ENCODE measurements around the gene ZGPAT. TPM values are rescaled to one million over a fixed set of nuclear protein-coding genes. Genes with fewer than 3 reads are reported as not detected.

Gene ZGPAT
- total and polyA plus RNA-seq, 2 donors (not counting 3 experiments of a cell fraction or from before 2014, with no cell fraction given): 23.1 to 29.3 TPM

DNA sequence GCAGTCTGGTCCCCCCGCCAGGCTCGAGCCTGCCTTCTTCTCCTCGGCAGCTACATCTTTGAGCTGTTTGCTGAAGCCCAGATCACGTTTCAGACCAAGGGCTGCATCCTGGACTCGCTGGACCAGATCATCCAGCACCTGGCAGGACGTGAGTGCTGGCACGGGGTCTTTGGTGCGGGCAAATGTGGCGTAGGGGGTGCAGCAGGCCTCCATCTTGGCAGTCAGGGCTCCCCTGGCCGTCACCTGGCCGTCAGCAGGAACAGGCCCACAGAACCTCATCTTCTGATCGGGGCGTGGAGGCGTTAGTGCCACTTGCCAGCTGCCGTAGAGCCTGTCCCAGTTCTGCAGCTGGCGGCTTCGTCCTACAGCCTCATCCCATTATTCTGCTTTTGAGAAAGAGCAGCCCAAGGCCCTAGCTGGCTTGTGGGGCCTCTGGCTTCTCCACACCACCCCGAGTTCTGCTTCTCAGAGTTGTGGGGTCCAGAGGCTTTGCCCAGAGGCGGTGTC is 28.0 kb upstream of the ZGPAT start:
- no peak overlapping the region for H2AFZ ChIP-seq (ENCODE audit: low read depth, low read length)
- H3K9ac ChIP-seq (replicated peaks; ENCODE audit: extremely low read depth, insufficient read depth, low read length): no peak overlapping the region
- intact Hi-C loops (cut with micrococcal nuclease): no loop called here
- POLR2A ChIA-PET: interaction anchor here (0.6 kb wide), 1 partner anchor 22 kb away, joined by 3 read pairs; the partner anchor contains the start of gene RTEL1
- no peak overlapping the region for H3K4me3 ChIP-seq (replicated peaks in 1 of 3; ENCODE audit: insufficient read depth in 1 of 3, low read depth in 1 of 3, low read length in 3 of 3)
- H3K4me2 ChIP-seq (ENCODE audit: insufficient read depth, low read length): no peak overlapping the region
- dilution Hi-C loops (cut with MboI; ENCODE audit: extremely low pct_ligation_motif_present, low sequenced_read_pairs): no loop called here
- H3K27ac ChIP-seq (ENCODE audit: insufficient read depth, low read depth, low read length): no peak overlapping the region
- CTCF ChIA-PET: interaction anchor here (0.9 to 4.1 kb wide), 2 partner anchors 14 to 21 kb away, joined by 3 to 17 read pairs; partner anchors contain the start of gene RTEL1
- no peak for FAIRE-seq
- no TSS peak for BruUV-seq (replicated peaks)
- no peak for DNase-seq (ENCODE audit: low read depth, low spot score)
- H3K27me3 ChIP-seq (ENCODE audit: control insufficient read depth in 2 of 2, insufficient read depth in 2 of 2, low read length in 2 of 2): no peaks in the 10 kb centered on the region
- peaks cover 0 to 12% of the 10 kb centered on the region in 2 experiments for H3K36me3 ChIP-seq (ENCODE audit: control insufficient read depth in 2 of 2, extremely low read depth in 1 of 2, insufficient read depth in 2 of 2, low read length in 2 of 2)
- H4K20me1 ChIP-seq (replicated peaks; ENCODE audit: control insufficient read depth, extremely low read depth, insufficient read depth, low read length): no peaks in the 10 kb centered on the region
- TF ChIP-seq, protein P1, sequence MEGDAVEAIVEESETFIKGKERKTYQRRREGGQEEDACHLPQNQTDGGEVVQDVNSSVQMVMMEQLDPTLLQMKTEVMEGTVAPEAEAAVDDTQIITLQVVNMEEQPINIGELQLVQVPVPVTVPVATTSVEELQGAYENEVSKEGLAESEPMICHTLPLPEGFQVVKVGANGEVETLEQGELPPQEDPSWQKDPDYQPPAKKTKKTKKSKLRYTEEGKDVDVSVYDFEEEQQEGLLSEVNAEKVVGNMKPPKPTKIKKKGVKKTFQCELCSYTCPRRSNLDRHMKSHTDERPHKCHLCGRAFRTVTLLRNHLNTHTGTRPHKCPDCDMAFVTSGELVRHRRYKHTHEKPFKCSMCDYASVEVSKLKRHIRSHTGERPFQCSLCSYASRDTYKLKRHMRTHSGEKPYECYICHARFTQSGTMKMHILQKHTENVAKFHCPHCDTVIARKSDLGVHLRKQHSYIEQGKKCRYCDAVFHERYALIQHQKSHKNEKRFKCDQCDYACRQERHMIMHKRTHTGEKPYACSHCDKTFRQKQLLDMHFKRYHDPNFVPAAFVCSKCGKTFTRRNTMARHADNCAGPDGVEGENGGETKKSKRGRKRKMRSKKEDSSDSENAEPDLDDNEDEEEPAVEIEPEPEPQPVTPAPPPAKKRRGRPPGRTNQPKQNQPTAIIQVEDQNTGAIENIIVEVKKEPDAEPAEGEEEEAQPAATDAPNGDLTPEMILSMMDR (IDR thresholded peaks at IDR 0.05; ENCODE audit: extremely low read depth in 1 of 2, insufficient read depth in 1 of 2, low read depth in 1 of 2, low read length in 2 of 2): no peak
- TF ChIP-seq FOS (IDR thresholded peaks at IDR 0.05; ENCODE audit: borderline replicate concordance, insufficient read depth, low read length): no peak
- TF ChIP-seq JUN (IDR thresholded peaks at IDR 0.05; ENCODE audit: borderline replicate concordance, insufficient read depth, insufficient read length, low read depth): no peak
- no peak for TF ChIP-seq MYC (IDR thresholded peaks at IDR 0.05; ENCODE audit: low read depth, low read length)
- no peak for TF ChIP-seq GATA2 (IDR thresholded peaks at IDR 0.05; ENCODE audit: insufficient read depth, insufficient read length, low read depth, low read length)
- TF ChIP-seq EZH2 (IDR thresholded peaks at IDR 0.05; ENCODE audit: borderline replicate concordance, low read depth, low read length, severe bottlenecking): no peak
- TF ChIP-seq, protein P2, sequence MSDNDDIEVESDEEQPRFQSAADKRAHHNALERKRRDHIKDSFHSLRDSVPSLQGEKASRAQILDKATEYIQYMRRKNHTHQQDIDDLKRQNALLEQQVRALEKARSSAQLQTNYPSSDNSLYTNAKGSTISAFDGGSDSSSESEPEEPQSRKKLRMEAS (IDR thresholded peaks at IDR 0.05; ENCODE audit: insufficient read depth, insufficient read length): no peak
- H3K9me1 ChIP-seq (replicated peaks; ENCODE audit: control insufficient read depth, extremely low read depth, insufficient read depth, low read length): no peaks in the 10 kb centered on the region
- no peaks in the 10 kb centered on the region for H3K79me2 ChIP-seq (ENCODE audit: control insufficient read depth, insufficient read depth, low read length)
- H3K4me1 ChIP-seq (ENCODE audit: control insufficient read depth, extremely low read depth, insufficient read depth, low read length): peaks cover 26% of the 10 kb centered on the region
- H3K9me3 ChIP-seq (replicated peaks; ENCODE audit: control insufficient read depth, insufficient read depth, low read length): no peaks in the 10 kb centered on the region
